Measurements from ENCODE around the gene GAS5.

GAS5 gene

GRCh38 chr1:173823781-173824314 is 43.9 kb downstream of the GAS5 start:
- DNase-seq, result no peak

- no peak for DNase-seq
These were observed 46.1 kb downstream of the GAS5 start for GRCh38 chr1:173821680-173822079.

- no peak for DNase-seq
These were observed 49.3 kb downstream of the GAS5 start for GRCh38 chr1:173818459-173818858.
